ENCODE results near the gene CRHR1.

CRHR1 gene

GRCh38 chr17:45814622-45815606, 30.8 kb downstream of the CRHR1 start:
- POLR2A ChIA-PET (ENCODE audit: low non-redundant PET): no interaction called here
- DNase-seq (ENCODE audit: low spot score): no peak
- no peak overlapping the region for H3K27ac ChIP-seq
- CTCF ChIA-PET: no interaction called here
- no peak for TF ChIP-seq CTCF (conservative IDR thresholded peaks at IDR 0.05; ENCODE audit: low read depth)

- ChIA-PET CTCF (no interaction called here), POLR2A (ENCODE audit: low non-redundant PET) (no interaction called here)
- TF ChIP-seq CTCF (conservative IDR thresholded peaks at IDR 0.05; ENCODE audit: low read depth): no peak
- H3K27ac ChIP-seq: no peak overlapping the region
- no peak for DNase-seq (ENCODE audit: low spot score)
These were observed 31.6 kb downstream of the CRHR1 start for GRCh38 chr17:45815752-45816151.

GRCh38 chr17:45818041-45818440, 33.9 kb downstream of the CRHR1 start:
- H3K27ac ChIP-seq: no peak overlapping the region
- DNase-seq (ENCODE audit: low spot score): no peak
- TF ChIP-seq CTCF (conservative IDR thresholded peaks at IDR 0.05; ENCODE audit: low read depth): no peak
- POLR2A ChIA-PET (ENCODE audit: low non-redundant PET): no interaction called here
- CTCF ChIA-PET: interaction anchor here (0.6 to 1.8 kb wide), 2 partner anchors 13 to 178 kb away, joined by 3 to 6 read pairs; no protein-coding TSS in a partner anchor

- DNase-seq (ENCODE audit: low spot score): no peak
- CTCF ChIA-PET: interaction anchor here (1.8 kb wide), 1 partner anchor 179 kb away, joined by 6 read pairs; no protein-coding TSS in a partner anchor
These were observed 34.6 kb downstream of the CRHR1 start for GRCh38 chr17:45818699-45819098.

GRCh38 chr17:45819632-45820031, 35.5 kb downstream of the CRHR1 start:
- ChIA-PET CTCF (interaction anchor here (0.6 to 1.8 kb wide), 2 partner anchors 28 to 179 kb away, joined by 3 to 6 read pairs; no protein-coding TSS in a partner anchor), POLR2A (ENCODE audit: low non-redundant PET) (no interaction called here)
- no peak for TF ChIP-seq CTCF (conservative IDR thresholded peaks at IDR 0.05; ENCODE audit: low read depth)
- no peak for DNase-seq (ENCODE audit: low spot score)
- no peak overlapping the region for H3K27ac ChIP-seq

More at GRCh38 chr17:45818699-45819098, 34.6 kb downstream of the CRHR1 start:
- H3K27ac ChIP-seq: no peak overlapping the region
- POLR2A ChIA-PET (ENCODE audit: low non-redundant PET): no interaction called here
- no peak for TF ChIP-seq CTCF (conservative IDR thresholded peaks at IDR 0.05; ENCODE audit: low read depth)

- ChIA-PET POLR2A (ENCODE audit: low non-redundant PET) (no interaction called here), CTCF (interaction anchor here (0.6 kb wide), 1 partner anchor 27 kb away, joined by 3 read pairs; no protein-coding TSS in a partner anchor)
- TF ChIP-seq CTCF (conservative IDR thresholded peaks at IDR 0.05; ENCODE audit: low read depth): no peak
- no peak overlapping the region for H3K27ac ChIP-seq
- DNase-seq (ENCODE audit: low spot score): no peak
These were observed 36.1 kb downstream of the CRHR1 start for GRCh38 chr17:45820052-45820780.
